Measurements from ENCODE around the gene TNRC6A. TPM values are rescaled to one million over a fixed set of nuclear protein-coding genes. Genes with fewer than 3 reads are reported as not detected.

The TNRC6A gene
- total RNA-seq, 1 donor from 2014 or later, result 53.0 TPM

- TF ChIP-seq CTCF (IDR thresholded peaks at IDR 0.05), result no peak
- no peak for TF ChIP-seq POLR2AphosphoS5 (IDR thresholded peaks at IDR 0.05; ENCODE audit: insufficient read depth in 1 of 2, low read depth in 1 of 2)
- TF ChIP-seq POLR2A (IDR thresholded peaks at IDR 0.05), result no peak
- no peak overlapping the region for H3K27ac ChIP-seq
- no peaks in the 10 kb centered on the region for H3K36me3 ChIP-seq
- no peaks in the 10 kb centered on the region for H3K4me1 ChIP-seq
- intact Hi-C loops (cut with DNase I), result no loop called here
- H3K27me3 ChIP-seq, result no peaks in the 10 kb centered on the region
- H3K9me3 ChIP-seq, result no peaks in the 10 kb centered on the region
- no peak for DNase-seq (ENCODE audit: extremely low spot score in 2 of 2)
- no peak overlapping the region for H3K4me3 ChIP-seq
These were observed 34.5 kb upstream of the TNRC6A start for GRCh38 chr16:24694931-24695330.

GRCh38 chr16:24696699-24697098 is 32.8 kb upstream of the TNRC6A start:
- TF ChIP-seq POLR2AphosphoS5 (IDR thresholded peaks at IDR 0.05; ENCODE audit: insufficient read depth in 1 of 2, low read depth in 1 of 2), result no peak
- TF ChIP-seq POLR2A (IDR thresholded peaks at IDR 0.05), result no peak
- no peak for TF ChIP-seq CTCF (IDR thresholded peaks at IDR 0.05)
- Histone ChIP-seq H3K4me1 (peaks cover 12% of the 10 kb centered on the region), H3K9me3 (no peaks in the 10 kb centered on the region), H3K27me3 (no peaks in the 10 kb centered on the region), H3K4me3 (no peak overlapping the region), H3K27ac (no peak overlapping the region), H3K36me3 (no peaks in the 10 kb centered on the region)
- DNase-seq (ENCODE audit: extremely low spot score in 2 of 2), result no peak
- intact Hi-C loops (cut with DNase I), result no loop called here

GRCh38 chr16:24698308-24698707 is 31.1 kb upstream of the TNRC6A start:
- H3K4me3 ChIP-seq, result no peak overlapping the region
- no peak for DNase-seq (ENCODE audit: extremely low spot score in 2 of 2)
- H3K27ac ChIP-seq, result no peak overlapping the region
- TF ChIP-seq POLR2A (IDR thresholded peaks at IDR 0.05), result no peak
- TF ChIP-seq CTCF (IDR thresholded peaks at IDR 0.05), result no peak
- no peak for TF ChIP-seq POLR2AphosphoS5 (IDR thresholded peaks at IDR 0.05; ENCODE audit: insufficient read depth in 1 of 2, low read depth in 1 of 2)
- intact Hi-C loops (cut with DNase I), result no loop called here
- no peaks in the 10 kb centered on the region for H3K27me3 ChIP-seq
- peaks cover 19% of the 10 kb centered on the region for H3K4me1 ChIP-seq
- no peaks in the 10 kb centered on the region for H3K9me3 ChIP-seq
- no peaks in the 10 kb centered on the region for H3K36me3 ChIP-seq

- Histone ChIP-seq H3K9me3 (no peaks in the 10 kb centered on the region), H3K4me3 (no peak overlapping the region), H3K27ac (peak overlapping the region; percentile 82), H3K4me1 (peaks cover 19% of the 10 kb centered on the region), H3K27me3 (no peaks in the 10 kb centered on the region), H3K36me3 (no peaks in the 10 kb centered on the region)
- DNase-seq (ENCODE audit: extremely low spot score in 2 of 2), result no peak
- intact Hi-C loops (cut with DNase I), result no loop called here
- no peak for TF ChIP-seq CTCF (IDR thresholded peaks at IDR 0.05)
- TF ChIP-seq POLR2AphosphoS5 (IDR thresholded peaks at IDR 0.05; ENCODE audit: insufficient read depth in 1 of 2, low read depth in 1 of 2), result no peak
- TF ChIP-seq POLR2A (IDR thresholded peaks at IDR 0.05), result no peak
These were observed 30.2 kb upstream of the TNRC6A start for GRCh38 chr16:24699151-24699723.

GRCh38 chr16:24700549-24701392 is 28.7 kb upstream of the TNRC6A start:
- peak in 1 of 2 donors; percentile 96 for DNase-seq (ENCODE audit: extremely low spot score in 2 of 2)
- peaks cover 19% of the 10 kb centered on the region for H3K4me1 ChIP-seq
- intact Hi-C loops (cut with DNase I), result no loop called here
- H3K4me3 ChIP-seq, result no peak overlapping the region
- H3K9me3 ChIP-seq, result no peaks in the 10 kb centered on the region
- peak overlapping the region; percentile 82 for H3K27ac ChIP-seq
- no peaks in the 10 kb centered on the region for H3K36me3 ChIP-seq
- TF ChIP-seq POLR2AphosphoS5 (IDR thresholded peaks at IDR 0.05; ENCODE audit: insufficient read depth in 1 of 2, low read depth in 1 of 2) (peak; percentile 66 to 91), CTCF (IDR thresholded peaks at IDR 0.05) (peak in 1 of 3 experiments; percentile 30), POLR2A (IDR thresholded peaks at IDR 0.05) (no peak)
- no peaks in the 10 kb centered on the region for H3K27me3 ChIP-seq
